Measurements from ENCODE around the gene RXRA. TPM values are rescaled to one million over a fixed set of nuclear protein-coding genes. Genes with fewer than 3 reads are reported as not detected.

RXRA gene
- total RNA-seq, 1 experiment from 2014 or later, result 31.6 TPM

GRCh38 chr9:134363450-134363849, 37.2 kb downstream of the RXRA start:
- no peaks in the 10 kb centered on the region for H3K9me3 ChIP-seq (ENCODE audit: control insufficient read depth, insufficient read depth, low read depth, low read length)
- H3K27me3 ChIP-seq (ENCODE audit: control insufficient read depth, insufficient read depth, low read length), result no peaks in the 10 kb centered on the region
- POLR2A ChIA-PET, result no interaction called here
- ATAC-seq (no peak), DNase-seq (ENCODE audit: low read depth, low spot score) (no peak)
- CTCF ChIA-PET, result no interaction called here
- BruUV-seq (replicated peaks), result no TSS peak
- no peak overlapping the region for H3K27ac ChIP-seq (ENCODE audit: low read length)
- peaks cover 18% of the 10 kb centered on the region for H3K4me1 ChIP-seq (ENCODE audit: control insufficient read depth, insufficient read depth, low read length)
- in situ Hi-C loops (cut with HindIII; ENCODE audit: low pct_unique_long_range_greater_than_20kb, low sequenced_read_pairs), result no loop called here
- H3K4me3 ChIP-seq (ENCODE audit: low read depth in 2 of 2, low read length in 2 of 2), result no peak overlapping the region
- TF ChIP-seq SIN3A (IDR thresholded peaks at IDR 0.05; ENCODE audit: borderline replicate concordance, insufficient read depth, low read depth, low read length) (no peak), TCF7L2 (IDR thresholded peaks at IDR 0.05; ENCODE audit: low read depth, low read length) (no peak), POLR2AphosphoS5 (IDR thresholded peaks at IDR 0.05; ENCODE audit: low read depth, low read length) (no peak), REST (IDR thresholded peaks at IDR 0.05; ENCODE audit: insufficient read depth in 1 of 2, low read depth in 2 of 2, low read length in 1 of 2) (no peak)
- TF ChIP-seq, protein P1, sequence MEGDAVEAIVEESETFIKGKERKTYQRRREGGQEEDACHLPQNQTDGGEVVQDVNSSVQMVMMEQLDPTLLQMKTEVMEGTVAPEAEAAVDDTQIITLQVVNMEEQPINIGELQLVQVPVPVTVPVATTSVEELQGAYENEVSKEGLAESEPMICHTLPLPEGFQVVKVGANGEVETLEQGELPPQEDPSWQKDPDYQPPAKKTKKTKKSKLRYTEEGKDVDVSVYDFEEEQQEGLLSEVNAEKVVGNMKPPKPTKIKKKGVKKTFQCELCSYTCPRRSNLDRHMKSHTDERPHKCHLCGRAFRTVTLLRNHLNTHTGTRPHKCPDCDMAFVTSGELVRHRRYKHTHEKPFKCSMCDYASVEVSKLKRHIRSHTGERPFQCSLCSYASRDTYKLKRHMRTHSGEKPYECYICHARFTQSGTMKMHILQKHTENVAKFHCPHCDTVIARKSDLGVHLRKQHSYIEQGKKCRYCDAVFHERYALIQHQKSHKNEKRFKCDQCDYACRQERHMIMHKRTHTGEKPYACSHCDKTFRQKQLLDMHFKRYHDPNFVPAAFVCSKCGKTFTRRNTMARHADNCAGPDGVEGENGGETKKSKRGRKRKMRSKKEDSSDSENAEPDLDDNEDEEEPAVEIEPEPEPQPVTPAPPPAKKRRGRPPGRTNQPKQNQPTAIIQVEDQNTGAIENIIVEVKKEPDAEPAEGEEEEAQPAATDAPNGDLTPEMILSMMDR (IDR thresholded peaks at IDR 0.05), result no peak
- no peaks in the 10 kb centered on the region for H3K36me3 ChIP-seq (ENCODE audit: control insufficient read depth, insufficient read depth, low read length)
- intact Hi-C loops (cut with micrococcal nuclease; ENCODE audit: unreplicated experiment), result no loop called here

- H3K27me3 ChIP-seq (ENCODE audit: control insufficient read depth, insufficient read depth, low read length), result no peaks in the 10 kb centered on the region
- H3K9me3 ChIP-seq (ENCODE audit: control insufficient read depth, insufficient read depth, low read depth, low read length), result no peaks in the 10 kb centered on the region
- TF ChIP-seq, protein P1 (IDR thresholded peaks at IDR 0.05), result no peak; the same call in 1 of the 2 replicates
- TF ChIP-seq POLR2AphosphoS5 (IDR thresholded peaks at IDR 0.05; ENCODE audit: low read depth, low read length) (no peak), SIN3A (IDR thresholded peaks at IDR 0.05; ENCODE audit: borderline replicate concordance, insufficient read depth, low read depth, low read length) (no peak), TCF7L2 (IDR thresholded peaks at IDR 0.05; ENCODE audit: low read depth, low read length) (no peak), REST (IDR thresholded peaks at IDR 0.05; ENCODE audit: insufficient read depth in 1 of 2, low read depth in 2 of 2, low read length in 1 of 2) (no peak)
- ChIA-PET CTCF (interaction anchor here (0.7 kb wide), 1 partner anchor 70 kb away, joined by 3 read pairs; no protein-coding TSS in a partner anchor), POLR2A (no interaction called here)
- ATAC-seq, result no peak
- BruUV-seq (replicated peaks), result no TSS peak
- H3K27ac ChIP-seq (ENCODE audit: low read length), result no peak overlapping the region
- no peak overlapping the region for H3K4me3 ChIP-seq (ENCODE audit: low read depth in 2 of 2, low read length in 2 of 2)
- no peaks in the 10 kb centered on the region for H3K36me3 ChIP-seq (ENCODE audit: control insufficient read depth, insufficient read depth, low read length)
- H3K4me1 ChIP-seq (ENCODE audit: control insufficient read depth, insufficient read depth, low read length), result peaks cover 16% of the 10 kb centered on the region
- DNase-seq (ENCODE audit: low read depth, low spot score), result no peak
- in situ Hi-C loops (cut with HindIII; ENCODE audit: low pct_unique_long_range_greater_than_20kb, low sequenced_read_pairs), result no loop called here
- intact Hi-C loops (cut with micrococcal nuclease; ENCODE audit: unreplicated experiment), result no loop called here
These were observed 38.3 kb downstream of the RXRA start for GRCh38 chr9:134364391-134365114.

Data from Panc1 (cell line).